Head of caudate nucleus (tissue), 42 donors: ENCODE measurements around the gene GSC2.

Source experiments
- DNase-seq, 42 donors: peaks; one replicate each; pipeline versions ENCODE4 v3.0.0 to v3.0.0-alpha.2; 2020 to 2021; ENCODE audit warnings: mixed read lengths in 7 of 42
- intact Hi-C: fragments of 100-400 bp; cut with DNase I; formaldehyde crosslinking; loops from one replicate; pipeline ENCODE4 v1.15.0; 2022

GSC2 gene, protein sequence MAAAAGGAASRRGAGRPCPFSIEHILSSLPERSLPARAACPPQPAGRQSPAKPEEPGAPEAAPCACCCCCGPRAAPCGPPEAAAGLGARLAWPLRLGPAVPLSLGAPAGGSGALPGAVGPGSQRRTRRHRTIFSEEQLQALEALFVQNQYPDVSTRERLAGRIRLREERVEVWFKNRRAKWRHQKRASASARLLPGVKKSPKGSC

GRCh38 chr22:19149991-19150390 lies at the start of gene GSC2:
GSC2 (minus strand) TSS chr22:19150292; CDS start chr22:19150283, 9 bp downstream.
- intact Hi-C loops = loop anchor here (10.0 kb wide), 2 partner anchors 295 to 485 kb away; partner anchors contain the start of gene C22orf39
- DNase-seq = no peak

- intact Hi-C loops = no loop called here
Observed at GRCh38 chr22:19199479-19199878, 49.4 kb upstream of the GSC2 start.

DNA sequence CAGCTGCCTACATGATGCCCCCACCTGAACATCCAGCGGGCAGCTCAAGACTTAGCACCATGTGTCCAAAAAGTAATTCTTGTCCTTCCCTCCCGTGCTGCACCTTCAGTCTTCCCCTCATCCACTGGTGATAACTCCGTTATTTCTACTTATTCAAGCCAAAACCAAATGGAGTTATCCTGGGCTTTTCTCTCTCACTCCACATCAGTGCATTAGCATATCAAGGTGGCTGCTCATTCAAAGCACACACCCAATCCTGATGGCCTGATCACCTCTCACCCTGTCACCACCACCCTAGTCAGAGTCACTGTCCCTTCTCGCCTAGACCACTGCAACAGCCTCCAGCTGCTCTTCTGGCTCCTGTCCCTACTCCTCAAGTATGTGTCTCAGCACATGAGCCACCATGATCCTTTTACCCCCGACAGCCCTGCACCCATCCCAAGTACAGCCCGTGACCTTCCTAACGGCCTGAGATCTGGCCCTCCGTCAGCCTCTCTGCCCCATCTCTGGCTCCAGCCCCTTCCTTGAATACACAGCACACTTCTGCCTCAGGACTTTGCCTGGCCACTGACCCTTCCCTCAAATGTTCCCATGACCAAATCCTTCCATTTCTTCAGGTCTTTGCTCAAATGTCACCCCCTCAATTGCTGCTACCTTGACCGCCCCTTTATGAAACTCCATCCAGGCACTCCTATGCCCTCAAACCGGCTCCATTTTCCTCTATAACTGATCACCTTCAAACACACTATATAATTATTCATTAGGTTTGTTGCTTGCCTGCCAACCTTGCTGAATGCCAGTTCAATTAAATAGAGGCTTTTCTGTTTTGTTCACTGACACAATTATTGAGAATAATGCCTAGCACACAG lies 48.1 kb upstream of the GSC2 start:
- DNase-seq = no peak
- intact Hi-C loops = no loop called here

More at GRCh38 chr22:19199479-19199878, 49.4 kb upstream of the GSC2 start:
- DNase-seq = no peak

GRCh38 chr22:19196841-19197612 lies 46.9 kb upstream of the GSC2 start:
- intact Hi-C loops = no loop called here
- no peak for DNase-seq

DNA sequence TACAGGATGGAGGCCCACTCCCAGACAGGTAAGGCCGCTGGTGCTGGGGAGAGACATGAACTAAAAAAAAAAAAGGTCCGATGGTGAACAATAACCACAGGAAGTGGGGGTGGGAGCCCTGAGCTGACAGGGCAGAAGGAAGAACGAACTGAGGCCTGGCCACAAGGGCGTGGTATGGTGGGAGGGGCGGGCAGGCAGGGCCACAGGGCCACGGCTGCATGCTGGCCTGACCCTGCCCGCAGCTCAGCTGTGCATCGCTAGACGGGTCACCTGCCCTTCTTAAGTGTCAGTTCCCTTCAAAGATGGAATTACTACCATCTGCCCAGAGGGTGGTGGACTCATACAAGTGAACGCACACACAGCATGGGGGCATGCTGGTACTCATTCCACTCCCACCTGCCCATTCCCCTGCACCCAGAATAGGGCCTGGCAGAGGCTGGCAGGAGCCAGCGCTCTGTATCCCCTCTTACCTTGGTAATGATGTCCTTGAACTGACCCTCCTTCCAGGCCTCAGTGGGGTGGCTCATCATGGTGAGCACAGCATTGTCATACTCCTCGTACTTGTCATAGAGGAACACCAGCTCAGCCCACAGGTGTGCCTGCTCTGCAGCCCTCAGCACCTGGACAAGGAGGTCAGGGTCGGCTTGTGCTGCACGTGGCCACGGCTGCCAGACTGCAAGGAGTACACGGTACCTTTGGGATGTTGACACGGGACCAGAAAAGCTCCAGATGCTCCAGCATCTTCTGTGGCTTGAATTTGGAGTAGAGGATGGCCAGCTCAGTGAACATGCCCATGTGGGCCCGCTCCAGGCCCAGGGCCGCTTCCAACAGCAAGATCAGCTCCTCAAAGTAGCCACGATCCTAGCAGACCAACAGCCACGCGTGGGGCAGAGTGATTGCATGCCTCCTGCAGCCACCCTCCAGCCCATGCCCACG lies 46.0 kb upstream of the GSC2 start:
- intact Hi-C loops = no loop called here
- DNase-seq = no peak

DNA sequence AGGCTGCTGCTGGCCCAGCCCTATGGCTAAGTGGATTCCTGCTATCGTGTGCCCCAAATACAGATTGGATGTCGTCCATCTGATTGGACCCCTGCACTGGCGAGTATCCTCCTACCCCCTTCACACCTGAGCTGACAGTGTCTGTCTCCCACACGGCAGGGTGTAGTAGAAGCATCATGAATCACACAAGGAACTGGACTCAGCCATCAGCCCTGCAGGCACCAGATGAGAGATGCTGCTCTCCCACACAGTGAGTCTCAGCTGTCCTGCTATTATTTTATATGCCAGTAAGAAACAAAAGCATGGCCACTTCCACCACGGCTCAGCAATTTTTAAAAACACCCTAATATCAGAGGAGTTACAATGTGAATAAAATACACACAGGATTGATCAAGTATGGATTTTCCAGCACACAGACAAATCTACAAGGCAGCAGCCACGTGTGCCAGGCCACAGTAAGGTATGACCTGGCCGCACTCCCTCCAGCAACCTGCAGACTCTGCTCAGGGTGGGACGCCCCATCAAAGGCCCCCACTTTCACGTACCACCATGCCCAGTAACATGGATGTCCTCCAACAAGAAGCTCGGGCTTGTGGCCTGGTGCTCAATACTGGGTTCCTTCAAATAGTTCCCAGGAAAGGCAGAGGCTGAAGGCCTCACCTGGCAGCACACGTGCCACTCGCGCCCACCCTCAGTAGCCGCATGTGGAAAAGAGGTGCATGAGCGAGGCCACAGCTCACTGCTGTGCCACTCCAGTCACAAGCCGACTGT lies 44.9 kb upstream of the GSC2 start:
- no peak for DNase-seq
- intact Hi-C loops = no loop called here

- intact Hi-C loops = no loop called here
- DNase-seq = no peak
Observed at GRCh38 chr22:19193879-19194278, 43.8 kb upstream of the GSC2 start.

DNA sequence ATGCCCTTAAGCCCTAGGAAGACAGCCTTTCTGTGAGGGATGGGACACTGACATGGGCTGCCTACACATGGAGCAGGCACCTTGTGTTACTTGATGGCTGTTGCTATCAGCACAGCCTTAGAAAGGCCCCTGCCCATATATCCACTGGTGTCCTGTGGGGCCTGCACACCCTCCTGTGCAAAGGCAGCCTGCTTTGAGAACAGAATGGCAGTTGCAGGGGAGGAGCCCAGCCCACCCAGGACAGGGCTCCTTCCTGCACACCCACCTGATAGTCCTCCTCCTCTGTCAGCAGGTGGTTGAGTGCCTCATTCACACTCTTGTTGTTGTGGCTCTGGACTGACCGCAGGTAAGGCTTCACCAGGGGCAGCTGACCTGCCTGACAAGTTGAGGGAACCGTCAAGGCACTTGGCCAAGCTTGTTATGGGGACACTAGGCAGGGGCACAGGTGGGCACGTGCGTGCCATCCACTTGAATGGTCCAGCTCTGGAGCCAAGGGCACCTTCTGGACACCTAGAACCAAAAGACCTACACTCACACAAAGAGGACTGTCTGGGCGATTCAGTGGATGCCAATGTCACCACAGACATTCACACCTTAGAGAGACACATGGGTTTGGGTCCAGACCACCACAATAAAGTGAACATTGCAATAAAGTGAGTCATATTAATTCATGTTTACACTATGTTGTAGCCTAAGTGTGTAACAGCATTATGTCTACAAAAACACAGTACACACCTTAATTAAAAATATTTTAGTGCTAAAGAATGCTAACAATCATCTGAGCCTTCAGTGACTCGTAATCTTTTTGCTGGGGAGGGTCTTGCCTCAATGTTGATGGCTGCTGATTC lies 37.8 kb upstream of the GSC2 start:
- intact Hi-C loops = no loop called here
- no peak for DNase-seq

- no peak for DNase-seq
- intact Hi-C loops = no loop called here
Observed at GRCh38 chr22:19184276-19184997, 34.3 kb upstream of the GSC2 start.

GRCh38 chr22:19183216-19183615 lies 33.1 kb upstream of the GSC2 start:
- no peak for DNase-seq
- intact Hi-C loops = no loop called here

GRCh38 chr22:19182472-19183157 lies 32.5 kb upstream of the GSC2 start:
- intact Hi-C loops = no loop called here
- peak in 12 of 42 donors; percentile 35 to 83 (median 48) for DNase-seq

DNA sequence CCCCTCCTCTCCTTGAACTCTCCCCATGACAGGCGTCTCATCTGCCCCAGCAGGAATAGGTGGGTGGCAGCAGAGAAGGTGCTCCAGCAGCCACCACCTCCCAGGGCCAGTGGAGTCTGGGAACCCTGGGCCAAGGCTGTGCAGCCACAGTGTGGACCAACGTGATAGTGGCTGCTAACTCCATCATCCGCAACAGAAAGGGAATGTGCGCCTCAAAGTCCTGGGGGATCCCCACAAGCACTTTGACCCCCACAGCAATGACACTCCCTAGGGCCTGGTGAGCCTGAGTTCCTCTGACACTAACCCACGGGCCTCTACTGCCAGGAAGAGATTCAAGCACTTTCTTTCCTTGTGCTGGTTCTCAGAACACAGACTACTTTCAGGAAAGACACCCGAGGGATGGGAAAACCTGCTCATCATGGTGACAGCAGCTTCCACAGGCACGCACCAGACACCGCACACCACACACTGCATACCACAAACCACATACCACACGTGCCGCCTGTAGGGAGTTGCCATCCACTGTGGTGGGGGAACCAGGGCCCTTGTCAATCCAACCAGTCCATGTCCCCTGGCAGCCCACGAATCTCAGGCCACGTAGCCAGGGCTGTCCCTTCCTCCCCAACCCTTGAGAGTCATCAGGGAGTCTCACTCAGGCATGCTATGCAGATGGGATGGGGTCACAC lies 31.8 kb upstream of the GSC2 start:
- intact Hi-C loops = no loop called here
- no peak for DNase-seq

GRCh38 chr22:19180740-19181410 lies 30.8 kb upstream of the GSC2 start:
- no peak for DNase-seq
- intact Hi-C loops = no loop called here

- DNase-seq = no peak
- intact Hi-C loops = no loop called here
Observed at GRCh38 chr22:19180234-19180633, 30.1 kb upstream of the GSC2 start.
